OCI-LY3 (cell line): Measurements from ENCODE around the gene RREB1.
A peak's percentile ranks its signal among the peaks of the same experiment; 100 is the strongest.

Experiments
- H2AFZ ChIP-seq: fragments of 200-600, 300-600 bp; shearing (Covaris generic); 2 replicates; pipeline ENCODE4 v1.6.0; 2014; ENCODE audit warnings: antibody characterized with exemption, low read depth, low read length
- H3K27ac ChIP-seq: fragments of 200-600, 300-600 bp; sonication (generic); 2 replicates; pipeline ENCODE4 v1.5.1; 2014; ENCODE audit warnings: mild to moderate bottlenecking, low read length, moderate library complexity, mixed read lengths
- H3K27me3 ChIP-seq: fragments of 200-600, 300-600 bp; sonication (generic); 2 replicates; pipeline ENCODE4 v1.6.1; 2014; ENCODE audit warnings: low read depth, low read length, mixed read lengths
- H3K36me3 ChIP-seq: fragments of 200-600, 300-600 bp; sonication (generic); replicated peaks from 2 replicates; pipeline ENCODE3; 2014; ENCODE audit warnings: low read depth, low read length, mixed read lengths
- H3K4me1 ChIP-seq: fragments of 300-600, 200-600 bp; sonication (generic); 2 replicates; pipeline ENCODE4 v1.6.1; 2014; ENCODE audit warnings: low read length, mixed read lengths
- H3K4me2 ChIP-seq: fragments of 200-600, 300-600 bp; sonication (generic); 2 replicates; pipeline ENCODE4 v1.6.1; 2014; ENCODE audit warnings: low read length, mixed read lengths
- H3K4me3 ChIP-seq: fragments of 300-600, 200-600 bp; sonication (generic); 2 replicates; pipeline ENCODE4 v1.5.1; 2014; ENCODE audit warnings: antibody characterized with exemption, mild to moderate bottlenecking, low read length, moderate library complexity
- H3K79me2 ChIP-seq: fragments of 300-600, 200-600 bp; shearing (Covaris generic); 2 replicates; pipeline ENCODE4 v1.6.1; 2014; ENCODE audit warnings: mild to moderate bottlenecking, low read length, mixed read lengths
- H3K9ac ChIP-seq: fragments of 300-600, 200-600 bp; shearing (Covaris generic); 2 replicates; pipeline ENCODE4 v1.6.0; 2014; ENCODE audit warnings: mild to moderate bottlenecking, low read length, moderate library complexity
- H3K9me3 ChIP-seq: fragments of 200-600, 300-600 bp; shearing (Covaris generic); 2 replicates; pipeline ENCODE4 v1.6.1; 2014; ENCODE audit warnings: low read length, mixed read lengths; ENCODE audit not compliant: insufficient read depth
- H4K20me1 ChIP-seq: fragments of 200-600, 300-600 bp; sonication (generic); 2 replicates; pipeline ENCODE4 v1.6.1; 2016; ENCODE audit warnings: low read length, mixed read lengths; ENCODE audit not compliant: insufficient read depth
- EZH2phosphoT487 ChIP-seq: fragments of 200-600 bp; shearing (Covaris generic); IDR thresholded peaks from 2 replicates; pipeline ENCODE4 v1.6.1; 2018; ENCODE audit warnings: antibody characterized with exemption, mixed run types, low read depth
- TF ChIP-seq, protein P1 (sequence below): fragments of 200-600, 300-600 bp; sonication (generic); IDR thresholded peaks from 2 replicates; pipeline ENCODE4 v1.5.1; 2014; ENCODE audit warnings: antibody characterized with exemption, low read length, low read depth

The RREB1 gene

DNA sequence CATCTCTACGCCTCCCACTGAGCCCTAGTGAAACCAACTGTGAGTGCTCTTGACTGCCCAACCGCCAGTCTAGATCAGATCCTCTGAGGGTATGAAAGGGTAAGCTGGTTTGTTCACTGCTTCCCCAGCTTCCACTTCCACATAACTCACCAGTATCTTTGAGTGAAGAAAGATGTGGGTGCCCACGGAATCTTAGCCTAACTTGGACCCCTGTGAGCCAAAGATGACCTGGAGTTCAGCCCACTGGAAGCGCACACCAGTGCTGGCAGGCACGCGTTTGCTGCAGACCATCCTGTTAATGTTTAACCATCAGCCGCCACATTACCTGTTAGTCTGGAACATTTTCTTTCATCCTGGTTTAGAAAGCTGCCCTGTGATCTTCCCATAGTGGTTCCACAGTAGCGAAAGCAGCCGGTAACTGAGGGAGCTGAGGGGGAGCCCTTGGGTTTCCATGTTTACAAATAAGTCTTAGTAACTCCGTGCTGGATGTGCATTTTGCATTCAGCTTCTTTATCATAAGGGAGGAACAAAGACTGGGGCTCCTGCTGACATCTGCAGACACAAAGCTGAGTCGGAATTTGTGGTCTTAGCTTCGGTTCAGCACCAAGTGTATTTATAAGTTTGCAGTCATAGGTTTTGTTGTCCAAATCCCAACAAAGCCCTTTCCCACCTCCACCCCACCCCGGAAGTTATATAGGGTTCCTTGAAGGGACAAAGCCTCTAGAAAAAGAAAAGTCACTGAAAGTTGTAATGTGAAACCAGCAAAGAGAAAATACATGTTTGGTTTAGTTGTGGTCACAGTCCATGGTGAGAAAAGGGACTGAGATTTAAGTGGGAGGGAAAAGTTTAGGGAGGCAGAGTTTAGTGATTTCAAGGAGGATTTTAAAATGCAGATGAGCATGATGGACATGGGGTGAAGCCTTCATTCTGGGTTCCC lies 134.2 kb downstream of the RREB1 start:
- Histone ChIP-seq H3K4me2 (peak overlapping the region; percentile 49), H3K9me3 (no peaks in the 10 kb centered on the region), H2AFZ (no peak overlapping the region), H3K9ac (no peak overlapping the region), H3K4me1 (peaks cover 34% of the 10 kb centered on the region), H3K36me3 (peaks cover 3% of the 10 kb centered on the region), H3K79me2 (no peaks in the 10 kb centered on the region), H4K20me1 (peaks cover 17% of the 10 kb centered on the region; the same call in 1 of the 2 replicates), H3K27me3 (no peaks in the 10 kb centered on the region), H3K4me3 (peak overlapping the region; percentile 16; the same call in 1 of the 2 replicates), H3K27ac (no peak overlapping the region)
- no peak for TF ChIP-seq EZH2phosphoT487
- TF ChIP-seq, protein P1, sequence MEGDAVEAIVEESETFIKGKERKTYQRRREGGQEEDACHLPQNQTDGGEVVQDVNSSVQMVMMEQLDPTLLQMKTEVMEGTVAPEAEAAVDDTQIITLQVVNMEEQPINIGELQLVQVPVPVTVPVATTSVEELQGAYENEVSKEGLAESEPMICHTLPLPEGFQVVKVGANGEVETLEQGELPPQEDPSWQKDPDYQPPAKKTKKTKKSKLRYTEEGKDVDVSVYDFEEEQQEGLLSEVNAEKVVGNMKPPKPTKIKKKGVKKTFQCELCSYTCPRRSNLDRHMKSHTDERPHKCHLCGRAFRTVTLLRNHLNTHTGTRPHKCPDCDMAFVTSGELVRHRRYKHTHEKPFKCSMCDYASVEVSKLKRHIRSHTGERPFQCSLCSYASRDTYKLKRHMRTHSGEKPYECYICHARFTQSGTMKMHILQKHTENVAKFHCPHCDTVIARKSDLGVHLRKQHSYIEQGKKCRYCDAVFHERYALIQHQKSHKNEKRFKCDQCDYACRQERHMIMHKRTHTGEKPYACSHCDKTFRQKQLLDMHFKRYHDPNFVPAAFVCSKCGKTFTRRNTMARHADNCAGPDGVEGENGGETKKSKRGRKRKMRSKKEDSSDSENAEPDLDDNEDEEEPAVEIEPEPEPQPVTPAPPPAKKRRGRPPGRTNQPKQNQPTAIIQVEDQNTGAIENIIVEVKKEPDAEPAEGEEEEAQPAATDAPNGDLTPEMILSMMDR, result no peak

DNA sequence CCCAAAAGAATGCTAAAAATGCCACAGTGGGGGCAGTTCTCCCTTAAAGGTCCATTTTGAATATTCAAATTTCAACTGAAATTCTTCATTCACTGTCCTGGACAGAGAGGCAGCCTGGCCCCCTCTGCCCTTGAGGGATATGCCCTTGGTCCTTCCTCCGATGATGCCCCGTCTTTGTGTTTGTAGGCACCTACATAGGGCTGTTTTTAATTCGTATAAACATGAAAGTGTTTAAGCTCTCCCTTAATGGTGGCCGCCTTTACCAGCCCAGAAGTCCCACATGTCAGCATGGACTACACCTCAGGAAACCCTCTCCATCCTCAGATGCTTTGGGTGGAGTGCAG lies 135.0 kb downstream of the RREB1 start:
- Histone ChIP-seq H3K27ac (no peak overlapping the region), H3K9me3 (no peaks in the 10 kb centered on the region), H3K36me3 (peaks cover 3% of the 10 kb centered on the region), H4K20me1 (peaks cover 17% of the 10 kb centered on the region; the same call in 1 of the 2 replicates), H3K79me2 (no peaks in the 10 kb centered on the region), H2AFZ (no peak overlapping the region), H3K27me3 (no peaks in the 10 kb centered on the region), H3K4me1 (peaks cover 34% of the 10 kb centered on the region), H3K9ac (no peak overlapping the region), H3K4me3 (no peak overlapping the region), H3K4me2 (no peak overlapping the region)
- TF ChIP-seq, protein P1, result no peak
- no peak for TF ChIP-seq EZH2phosphoT487

DNA sequence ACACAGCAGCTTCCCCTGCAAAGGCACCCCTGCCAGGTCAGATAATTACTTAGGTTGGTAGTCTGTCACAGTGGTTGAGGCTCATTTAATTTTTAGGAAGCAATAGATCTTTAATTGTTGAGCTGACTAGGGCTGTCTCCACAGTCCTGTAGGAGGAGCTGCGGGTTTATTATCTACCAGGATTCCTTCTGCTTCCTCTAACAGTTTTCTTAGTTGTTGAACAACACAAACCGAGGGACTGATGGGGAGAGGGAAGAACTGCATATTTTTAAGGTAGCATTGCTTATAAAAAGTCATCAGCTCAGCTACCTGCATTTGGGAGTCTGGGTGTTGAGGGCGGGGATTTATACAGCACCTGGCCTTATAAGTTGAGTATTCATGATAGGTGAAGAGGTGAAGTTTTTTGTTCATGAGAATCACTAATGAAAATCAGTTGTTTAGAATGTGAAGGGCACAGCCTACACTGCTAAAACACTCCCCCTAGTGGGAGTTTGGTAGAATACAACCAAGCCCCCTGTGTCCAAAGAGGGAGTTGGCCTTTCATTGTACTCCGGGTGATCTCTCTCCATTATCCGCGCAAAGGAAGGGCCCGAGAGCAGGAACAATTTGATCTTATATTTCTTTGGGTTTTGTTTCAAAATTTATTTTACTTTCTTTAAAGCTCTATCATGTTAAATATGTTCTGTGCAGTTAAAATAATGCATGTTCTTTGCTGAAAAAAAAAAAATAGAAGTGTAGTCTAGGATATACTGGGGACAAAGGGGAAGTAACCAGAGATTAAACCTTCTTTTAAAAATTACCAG lies 135.6 kb downstream of the RREB1 start:
- TF ChIP-seq, protein P1, result peak; percentile 72
- TF ChIP-seq EZH2phosphoT487, result no peak
- H3K4me3 ChIP-seq, result no peak overlapping the region
- H3K9me3 ChIP-seq, result no peaks in the 10 kb centered on the region
- no peak overlapping the region for H3K9ac ChIP-seq
- peaks cover 17% of the 10 kb centered on the region; the same call in 1 of the 2 replicates for H4K20me1 ChIP-seq
- H3K27ac ChIP-seq, result no peak overlapping the region
- H3K79me2 ChIP-seq, result no peaks in the 10 kb centered on the region
- H3K27me3 ChIP-seq, result no peaks in the 10 kb centered on the region
- H2AFZ ChIP-seq, result no peak overlapping the region
- no peak overlapping the region for H3K4me2 ChIP-seq
- peaks cover 3% of the 10 kb centered on the region for H3K36me3 ChIP-seq
- peaks cover 33% of the 10 kb centered on the region for H3K4me1 ChIP-seq
